HG03025 (cell line): ENCODE results near the gene RRAD.
"Not testable (repeated sequence)": the region's sequence is repeated elsewhere in the genome, so short reads cannot be mapped to it uniquely, and the experiment has no call there.

ENCODE experiments used
- ATAC-seq: cut with Tn5 transposase; IDR thresholded peaks from one replicate; pipeline ENCODE4 v1.9.1; 2021; ENCODE audit warnings: mild to moderate bottlenecking, moderate library complexity; ENCODE audit not compliant: unreplicated experiment, low FRiP score

RRAD gene

DNA sequence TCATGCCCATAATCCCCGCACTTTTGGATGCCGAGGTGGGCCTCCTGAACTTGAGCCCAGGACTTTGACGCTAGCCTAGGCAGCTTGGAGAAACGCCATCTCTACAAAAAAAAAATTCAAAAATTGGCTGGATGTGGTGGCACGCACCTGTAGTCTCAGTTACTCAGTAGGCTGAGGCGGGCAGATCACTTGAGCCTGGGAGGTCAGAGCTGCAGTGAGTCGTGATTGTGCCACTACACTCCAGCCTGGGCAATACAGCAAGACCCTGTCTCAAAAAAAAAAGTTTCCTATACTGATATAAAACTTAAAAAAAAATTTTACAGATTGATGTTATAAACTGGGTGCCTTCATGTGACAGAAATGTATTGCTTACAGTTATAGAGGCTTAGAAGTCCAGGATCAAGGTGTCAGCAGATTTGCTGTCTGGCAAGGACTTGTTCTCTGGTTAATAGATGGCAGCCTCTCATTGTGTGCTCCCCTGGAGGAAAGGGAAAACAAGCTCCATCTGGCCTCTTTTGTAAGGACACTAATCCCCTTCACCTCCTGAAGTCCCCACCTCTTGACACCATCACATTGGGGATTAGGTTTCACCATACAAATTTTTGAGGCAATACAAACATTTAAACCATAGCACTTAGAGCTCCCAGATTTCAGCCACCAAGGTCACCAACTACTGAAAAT is 27.2 kb upstream of the RRAD start:
- no peak for ATAC-seq

DNA sequence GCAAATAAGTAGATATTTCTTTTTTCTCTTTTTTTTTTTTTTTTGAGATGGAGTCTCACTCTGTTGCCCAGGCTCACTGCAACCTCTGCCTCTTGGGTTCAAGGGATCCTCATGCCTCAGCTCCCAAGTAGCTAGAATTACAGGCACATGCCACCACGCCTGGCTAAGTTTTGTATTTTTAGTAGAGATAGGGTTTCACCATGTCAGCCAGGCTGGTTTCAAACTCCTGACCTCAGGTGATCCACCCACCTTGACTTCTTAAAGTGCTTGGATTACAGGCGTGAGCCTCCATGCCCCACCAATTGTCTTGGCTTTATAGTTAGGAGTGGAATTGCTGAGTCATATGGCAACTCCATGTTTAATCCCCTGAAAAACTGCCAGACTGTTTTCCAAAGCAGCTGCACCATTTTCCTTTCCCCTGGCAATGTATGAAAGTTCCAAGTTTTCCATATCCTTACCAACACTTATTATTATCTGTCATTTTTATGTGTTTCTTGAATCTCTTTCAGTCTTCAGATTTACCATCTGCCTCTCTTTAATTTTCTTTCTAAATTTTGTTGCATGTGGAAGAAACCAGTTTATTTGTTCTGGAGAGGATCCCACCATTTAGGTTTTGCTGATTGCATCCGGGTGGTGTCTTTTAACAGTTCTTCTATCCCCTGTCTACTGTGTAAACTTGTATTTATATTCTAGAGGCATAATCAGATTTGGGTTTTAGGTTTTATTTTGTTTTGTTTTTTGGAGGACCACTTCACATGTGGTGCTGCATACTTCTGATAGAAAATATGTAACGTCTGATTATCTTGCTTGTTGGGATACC is 25.8 kb upstream of the RRAD start:
- ATAC-seq, result no peak

DNA sequence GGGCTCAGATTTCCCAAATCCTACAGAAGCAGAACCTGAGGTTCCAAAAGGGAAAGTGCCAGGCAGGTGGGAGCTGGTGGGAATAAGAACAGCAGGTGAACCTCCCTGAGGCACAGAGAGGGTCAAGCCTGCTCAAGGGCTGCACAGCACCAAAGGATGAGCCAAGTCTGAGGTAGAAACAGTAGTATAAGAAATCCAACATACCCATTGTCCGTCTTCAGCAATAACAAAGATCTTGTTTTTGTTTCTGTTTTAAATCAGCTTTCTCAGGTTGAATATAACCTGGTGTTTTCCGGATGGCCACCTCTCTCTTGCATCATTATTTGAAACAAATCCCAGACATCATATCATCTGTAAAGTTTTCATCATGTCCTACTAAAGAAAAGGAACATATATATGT is 25.1 kb upstream of the RRAD start:
- no peak for ATAC-seq

DNA sequence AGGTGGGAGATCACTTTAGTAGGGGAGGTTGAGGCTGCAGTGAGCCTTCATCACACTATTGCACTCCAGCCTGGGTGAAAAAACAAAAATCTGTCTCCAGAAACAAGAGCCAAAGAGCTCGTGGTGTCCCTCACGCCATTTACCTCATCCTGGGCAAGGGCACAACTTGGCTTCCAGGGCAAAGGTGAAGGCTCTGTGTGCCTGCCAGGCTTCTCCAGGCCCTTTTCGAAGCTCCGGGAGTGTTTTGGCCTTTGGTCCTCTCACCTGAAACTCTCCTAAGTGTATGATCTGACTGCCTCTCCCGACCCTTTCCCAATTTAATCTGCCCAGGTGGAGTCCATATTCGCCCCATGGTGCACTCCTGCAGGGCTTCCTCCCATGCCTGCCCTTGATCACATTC is 24.1 kb upstream of the RRAD start:
- ATAC-seq, result no peak

DNA sequence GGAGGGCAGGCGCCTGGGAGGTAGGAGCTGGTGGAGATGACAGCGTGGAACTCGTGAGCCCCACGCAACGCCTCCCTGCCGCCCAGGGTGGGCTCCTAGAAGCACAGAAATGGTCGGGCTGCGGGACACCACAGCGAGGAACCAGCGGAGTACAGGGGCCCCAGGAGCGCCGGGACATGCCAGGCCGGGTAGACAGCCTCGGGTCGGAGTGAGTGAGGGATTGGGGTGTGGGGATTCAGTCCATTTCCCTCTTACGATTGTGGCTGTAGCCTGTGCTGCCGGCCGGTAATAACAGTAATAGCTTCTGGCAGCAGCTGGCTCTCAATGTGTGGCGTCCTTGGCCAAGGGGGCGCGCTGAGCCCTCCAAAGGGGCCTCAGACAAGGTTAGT is 23.5 kb upstream of the RRAD start:
- ATAC-seq, result no peak

DNA sequence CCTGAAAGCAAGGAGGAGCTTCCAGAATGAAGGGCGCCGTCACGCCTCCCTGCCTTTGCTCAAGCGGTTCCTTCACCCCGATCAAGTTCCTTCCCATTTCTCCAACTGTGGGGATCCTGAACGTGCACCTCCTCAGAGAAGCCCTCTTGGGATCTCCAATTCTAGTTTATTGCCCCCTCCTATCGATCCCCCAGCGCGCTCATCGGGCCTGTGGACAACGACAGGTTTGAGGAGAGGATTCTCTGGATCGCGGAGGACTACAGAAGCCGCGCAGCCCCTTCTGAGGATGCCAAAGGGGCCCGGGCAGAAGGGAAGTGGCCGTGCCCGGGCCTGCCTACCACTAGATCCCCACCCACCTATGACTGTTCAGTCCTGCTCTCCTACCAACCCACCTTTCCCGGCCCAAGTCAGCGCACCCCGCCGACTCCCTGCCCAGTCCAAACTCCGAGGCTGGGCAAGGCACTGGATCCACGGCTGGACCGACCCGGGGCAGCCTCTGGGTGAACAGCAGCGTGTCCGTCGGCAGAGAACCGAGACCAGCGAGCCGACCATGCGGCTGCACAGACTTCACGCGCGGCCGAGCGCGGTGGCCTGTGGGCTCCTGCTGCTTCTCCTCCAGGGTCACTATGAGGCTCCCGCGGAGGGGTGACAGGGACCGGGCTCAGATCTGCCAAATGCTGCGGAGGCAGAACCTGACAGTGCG is 22.9 kb upstream of the RRAD start:
- ATAC-seq, result no peak

DNA sequence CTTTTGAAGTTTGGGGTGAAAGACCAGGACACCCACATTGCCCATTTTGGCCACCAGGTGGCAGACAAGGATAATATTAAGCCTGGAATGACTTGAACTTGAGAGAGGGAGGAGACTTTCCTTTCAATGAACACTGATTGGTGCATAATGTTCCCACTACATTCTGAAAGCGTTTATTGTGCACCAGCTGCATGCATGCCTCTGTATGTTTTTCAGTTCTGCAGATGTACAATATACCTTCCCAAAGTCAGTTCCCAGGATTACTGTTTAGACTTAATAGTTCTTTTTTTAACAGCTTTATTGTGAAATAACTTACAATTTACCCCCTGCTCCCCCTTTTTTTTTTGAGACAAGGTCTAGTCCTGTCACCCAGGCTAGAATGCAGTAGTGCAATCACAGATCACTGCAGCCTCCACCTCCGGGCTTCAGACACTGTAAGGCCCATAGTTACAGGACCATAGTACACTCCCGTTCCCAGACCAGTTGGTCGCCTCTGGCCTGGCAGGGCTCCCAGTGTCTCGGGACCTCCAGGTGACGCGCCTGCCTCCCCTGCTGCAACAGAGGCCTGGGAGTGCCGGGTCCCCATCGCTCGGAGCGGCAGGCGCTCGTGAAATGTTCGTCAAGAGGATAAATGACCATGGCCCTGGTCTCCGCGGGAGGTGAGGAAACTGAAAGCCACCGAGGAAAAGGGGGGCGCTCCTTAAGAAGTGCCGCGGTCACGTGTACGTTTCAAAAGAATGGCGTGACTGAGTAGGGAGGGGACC is 22.1 kb upstream of the RRAD start:
- ATAC-seq, result no peak

DNA sequence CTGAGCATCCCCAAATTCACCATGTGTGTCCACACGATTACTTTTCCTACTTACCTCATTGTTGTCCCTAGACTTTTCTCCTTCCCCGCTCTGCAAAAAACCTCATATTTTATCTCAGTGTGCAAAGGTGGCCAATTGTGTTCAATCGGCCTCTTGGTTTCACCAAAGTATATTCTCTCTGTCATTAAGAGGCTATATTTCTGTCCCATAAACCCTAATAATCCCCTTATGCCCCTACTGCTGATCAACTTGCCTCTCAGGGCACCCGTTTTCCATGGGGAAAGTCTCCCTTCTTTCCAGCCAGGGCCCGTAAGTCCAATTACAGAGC is 21.6 kb upstream of the RRAD start:
- no peak for ATAC-seq

DNA sequence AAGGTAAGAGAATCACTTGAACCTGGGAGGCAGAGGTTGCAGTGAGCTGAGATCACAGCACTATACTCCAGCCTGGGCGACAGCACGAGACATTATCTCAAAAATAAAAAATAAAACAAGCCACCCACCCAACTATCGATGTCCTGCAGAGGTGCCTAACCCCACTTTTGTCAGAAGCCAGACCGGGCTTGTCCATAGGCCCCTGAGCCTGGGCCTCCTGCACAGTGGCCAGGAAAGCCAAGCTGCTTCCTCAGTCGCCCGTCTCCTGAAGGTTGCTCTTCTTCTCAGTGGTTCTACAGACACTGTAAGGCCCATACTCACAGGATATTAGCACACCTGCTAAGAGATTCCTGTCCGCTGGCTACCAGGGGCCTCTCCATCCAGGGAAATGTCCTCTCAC is 21.2 kb upstream of the RRAD start:
- ATAC-seq, result no peak

DNA sequence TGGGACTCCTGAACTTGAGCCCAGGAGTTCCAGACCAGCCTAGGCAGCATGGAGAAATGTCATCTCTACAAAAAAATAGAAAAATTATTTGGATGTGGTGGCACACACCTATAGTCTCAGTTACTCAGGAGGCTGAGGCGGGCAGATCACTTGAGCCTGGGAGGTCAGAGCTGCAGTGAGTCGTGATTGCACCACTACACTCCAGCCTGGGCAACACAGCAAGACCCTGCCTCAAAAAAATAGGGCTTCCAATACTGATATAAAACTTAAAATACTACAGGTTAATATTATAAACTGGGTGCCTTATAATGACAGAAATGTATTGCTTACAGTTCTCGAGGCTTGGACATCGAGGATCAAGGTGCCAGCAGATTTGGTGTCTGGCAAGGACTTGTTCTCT is 20.6 kb upstream of the RRAD start:
- no peak for ATAC-seq

DNA sequence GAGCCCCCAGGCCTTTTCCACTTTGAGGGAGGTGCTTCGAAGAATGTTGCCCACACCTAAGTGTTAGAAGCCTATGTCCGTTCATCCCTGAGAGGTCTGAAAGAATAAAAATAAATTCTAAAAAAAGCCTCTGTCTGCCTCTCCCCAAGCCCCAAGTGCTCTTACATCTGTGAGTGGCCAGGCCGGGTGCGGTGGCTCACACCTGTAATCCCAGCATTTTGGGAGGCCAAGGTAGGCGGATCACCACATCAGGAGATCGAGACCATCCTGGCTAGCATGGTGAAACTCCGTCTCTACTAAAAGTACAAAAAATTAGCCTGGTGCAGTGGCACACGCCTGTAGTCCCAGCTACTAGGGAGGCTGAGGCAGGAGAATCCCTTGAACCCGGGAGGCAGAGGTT is 19.6 kb upstream of the RRAD start:
- ATAC-seq, result not testable (repeated sequence)

DNA sequence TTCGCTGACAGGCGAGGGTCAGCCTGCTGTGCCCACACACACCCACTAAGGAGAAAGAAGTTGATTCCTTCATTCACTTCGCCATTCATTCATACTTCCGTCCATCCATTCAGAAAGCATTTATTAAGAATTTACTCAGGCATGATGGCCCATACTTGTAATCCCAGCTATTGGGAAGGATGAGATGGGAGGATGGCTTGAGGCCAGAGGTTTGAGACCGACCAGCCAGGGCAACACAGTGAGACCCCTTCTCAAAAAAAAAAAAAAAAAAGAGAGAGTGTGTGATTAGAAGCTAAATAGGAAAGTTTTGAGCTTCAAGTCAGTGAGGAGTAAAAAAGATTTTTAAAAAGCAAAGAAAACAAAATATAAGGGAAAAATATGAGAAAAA is 18.7 kb upstream of the RRAD start:
- ATAC-seq, result no peak

DNA sequence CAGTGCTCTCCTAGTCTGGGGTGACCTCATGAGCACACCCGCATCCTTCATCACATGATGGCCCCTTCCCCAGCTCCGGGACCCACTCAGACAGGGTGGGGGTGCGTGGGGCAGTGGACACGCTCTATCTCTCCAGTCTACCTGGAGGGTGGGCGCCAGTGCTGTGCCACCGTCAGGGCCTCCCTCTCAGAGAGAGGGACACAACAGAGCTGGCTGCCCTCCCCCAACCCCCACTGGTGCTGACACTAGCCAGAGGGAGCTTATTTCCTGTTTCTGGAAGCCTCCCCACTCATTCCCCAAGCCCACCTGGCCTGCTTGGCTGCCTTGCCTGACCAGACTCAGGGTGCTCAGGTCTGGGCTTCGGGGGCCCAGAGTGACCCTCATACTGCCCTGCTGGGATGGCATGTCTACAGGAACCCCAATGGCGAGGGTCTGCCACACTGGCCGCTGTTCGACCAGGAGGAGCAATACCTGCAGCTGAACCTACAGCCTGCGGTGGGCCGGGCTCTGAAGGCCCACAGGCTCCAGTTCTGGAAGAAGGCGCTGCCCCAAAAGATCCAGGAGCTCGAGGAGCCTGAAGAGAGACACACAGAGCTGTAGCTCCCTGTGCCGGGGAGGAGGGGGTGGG is 18.2 kb upstream of the RRAD start:
- no peak for ATAC-seq

DNA sequence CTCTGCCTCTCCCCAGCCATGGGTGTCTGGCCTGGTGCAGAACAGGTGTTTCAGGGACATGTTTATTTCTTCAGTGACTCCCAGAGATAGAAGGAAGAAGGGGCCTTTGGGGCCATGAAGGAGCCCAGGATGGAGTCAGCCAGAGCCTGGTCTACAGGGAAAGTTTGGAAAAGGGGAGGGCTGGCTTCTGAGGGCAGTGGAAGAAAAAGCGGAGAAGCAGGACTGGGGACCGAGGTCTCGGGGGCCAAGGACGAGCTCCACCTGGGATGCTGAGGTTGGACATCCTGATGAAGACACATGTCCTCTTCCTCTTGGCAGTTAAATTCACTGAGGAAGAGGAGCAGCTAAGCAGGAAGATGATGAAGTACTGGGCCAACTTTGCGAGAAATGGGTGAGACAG is 17.6 kb upstream of the RRAD start:
- ATAC-seq, result no peak

DNA sequence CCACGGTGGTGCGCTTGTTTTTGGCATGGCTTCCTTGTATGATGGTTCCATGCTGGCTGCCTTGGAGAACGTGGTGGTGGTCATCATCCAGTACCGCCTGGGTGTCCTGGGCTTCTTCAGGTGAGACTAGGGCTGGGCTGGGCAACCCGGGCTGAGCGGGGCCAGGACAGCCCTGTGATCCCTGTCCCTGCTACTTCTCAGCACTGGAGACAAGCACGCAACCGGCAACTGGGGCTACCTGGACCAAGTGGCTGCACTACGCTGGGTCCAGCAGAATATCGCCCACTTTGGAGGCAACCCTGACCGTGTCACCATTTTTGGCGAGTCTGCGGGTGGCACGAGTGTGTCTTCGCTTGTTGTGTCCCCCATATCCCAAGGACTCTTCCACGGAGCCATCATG is 14.9 kb upstream of the RRAD start:
- ATAC-seq, result no peak

DNA sequence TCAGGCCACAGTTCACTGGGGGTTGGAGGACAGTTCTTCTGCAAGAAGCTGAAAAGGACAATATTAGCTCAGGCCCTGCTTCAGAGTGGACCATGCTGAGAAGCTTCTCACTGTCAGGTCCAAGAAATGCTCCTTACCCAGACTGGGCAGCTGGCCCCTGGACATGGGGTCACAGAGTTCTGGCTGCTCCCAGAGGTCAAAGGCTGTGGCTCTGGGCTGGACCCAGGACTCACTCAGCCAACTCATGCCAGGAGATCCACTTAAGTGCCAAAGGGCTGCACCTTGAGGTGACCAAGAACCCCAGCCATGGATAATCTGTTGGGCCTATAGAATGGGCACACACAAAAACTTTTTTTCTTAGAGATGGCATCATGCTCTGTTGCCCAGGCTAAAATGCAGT is 14.0 kb upstream of the RRAD start:
- ATAC-seq, result no peak

DNA sequence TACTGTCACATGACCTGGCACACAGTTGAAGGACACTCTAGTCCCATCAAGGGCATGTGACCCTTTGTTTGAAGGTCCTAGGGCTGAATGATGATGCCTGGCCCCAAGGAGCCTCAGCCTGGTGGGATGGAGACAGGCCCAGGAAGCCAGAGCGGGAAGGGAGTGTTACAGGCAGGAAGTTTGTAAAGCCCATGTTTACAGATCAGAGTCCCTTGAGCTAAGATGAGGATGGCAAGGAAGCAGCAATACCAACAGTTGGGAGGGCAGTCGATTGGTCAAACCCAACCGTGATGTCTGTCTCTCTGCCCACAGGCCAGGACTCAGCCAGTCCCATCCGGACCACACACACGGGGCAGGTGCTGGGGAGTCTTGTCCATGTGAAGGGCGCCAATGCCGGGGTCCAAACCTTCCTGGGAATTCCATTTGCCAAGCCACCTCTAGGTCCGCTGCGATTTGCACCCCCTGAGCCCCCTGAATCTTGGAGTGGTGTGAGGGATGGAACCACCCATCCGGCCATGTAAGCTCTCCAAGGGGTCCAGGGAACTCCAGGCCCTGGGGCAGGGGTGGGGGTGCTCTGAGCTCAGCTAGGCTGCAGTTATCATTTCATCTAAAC is 12.5 kb upstream of the RRAD start:
- no peak for ATAC-seq

DNA sequence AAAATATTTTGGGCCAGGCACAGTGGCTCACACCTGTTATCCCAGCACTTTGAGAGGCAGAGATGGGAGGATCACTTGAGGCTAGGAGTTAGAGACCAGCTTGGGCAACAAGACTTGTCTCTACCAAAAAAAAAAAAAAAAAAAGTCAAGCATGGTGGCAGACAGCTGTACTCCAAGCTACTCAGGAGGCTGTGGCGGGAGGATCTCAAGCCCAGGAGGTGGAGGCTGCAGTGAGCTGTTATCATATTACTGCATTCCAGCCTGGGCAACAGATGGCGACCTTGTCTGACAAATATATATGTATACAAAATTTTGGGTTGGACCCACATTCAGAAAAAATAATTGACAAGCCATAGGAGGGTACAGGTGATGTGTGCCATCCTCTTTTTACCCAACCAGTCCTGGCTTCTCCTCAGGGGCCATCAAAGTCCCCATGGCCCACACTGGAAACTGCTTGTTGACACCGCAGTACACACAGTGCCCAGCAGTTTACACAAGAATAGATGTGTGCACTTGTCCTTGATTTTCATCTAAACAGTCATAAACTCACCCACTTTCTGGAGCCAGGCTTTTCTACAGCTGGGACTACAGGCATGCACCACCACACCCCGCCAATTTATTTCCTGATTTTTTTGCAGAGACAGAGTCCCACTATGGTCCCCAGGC is 11.7 kb upstream of the RRAD start:
- no peak for ATAC-seq

DNA sequence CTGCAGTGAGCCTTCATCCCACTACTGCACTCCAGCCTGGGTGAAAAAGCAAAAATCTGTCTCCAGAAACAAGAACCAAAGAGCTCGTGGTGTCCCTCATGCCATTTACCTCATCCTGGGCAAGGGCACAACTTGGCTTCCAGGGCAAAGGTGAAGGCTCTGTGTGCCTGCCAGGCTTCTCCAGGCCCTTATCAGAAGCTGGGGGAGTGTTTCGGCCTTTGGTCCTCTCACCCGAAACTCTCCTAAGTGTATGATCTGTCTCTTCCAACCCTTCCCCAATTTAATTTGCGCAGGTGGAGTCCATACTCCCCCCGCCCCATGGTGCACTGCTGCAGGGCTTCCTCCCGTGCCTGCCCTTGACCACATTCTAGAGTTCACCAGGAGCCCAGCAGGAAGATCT is 11.1 kb upstream of the RRAD start:
- ATAC-seq, result no peak
